Spleen (tissue), 11 donors: ENCODE data around the gene PCBP3. TPM values are rescaled to one million over a fixed set of nuclear protein-coding genes. Genes with fewer than 3 reads are reported as not detected.

ENCODE experiments used
- DNase-seq: peaks from one replicate; pipeline ENCODE4 v3.0.0-alpha.2; 2020
- H3K27ac ChIP-seq, 8 donors: fragments of 200-600 bp; sonication (generic) in 7 of 8; 1 replicate in 4 of 8; 2 replicates in 4 of 8; pipeline versions ENCODE4 v1.5.0 to v1.8.0; 2016 to 2021; ENCODE audit warnings: inconsistent platforms in 4 of 8, mild to moderate bottlenecking in 4 of 8, moderate library complexity in 1 of 8
- H3K27me3 ChIP-seq, 7 donors: fragments of 200-600 bp; sonication (generic) in 6 of 7; replicated peaks in 1 of 7; 1 replicate in 4 of 7; 2 replicates in 3 of 7; pipeline versions ENCODE4 v1.5.0 to v1.8.0; 2016 to 2021; ENCODE audit warnings: inconsistent platforms in 3 of 7, mild to moderate bottlenecking in 1 of 7
- H3K36me3 ChIP-seq, 6 donors: fragments of 200-600 bp; sonication (generic) in 5 of 6; 1 replicate in 4 of 6; 2 replicates in 2 of 6; pipeline versions ENCODE4 v1.5.0 to v1.8.0; 2016 to 2021; ENCODE audit warnings: inconsistent platforms in 2 of 6
- H3K4me1 ChIP-seq, 6 donors: fragments of 200-600 bp; sonication (generic) in 5 of 6; 1 replicate in 3 of 6; 2 replicates in 3 of 6; pipeline versions ENCODE4 v1.5.0 to v1.8.0; 2016 to 2021; ENCODE audit warnings: inconsistent platforms in 3 of 6
- H3K4me3 ChIP-seq, 8 donors: fragments of 200-600 bp; sonication (generic) in 7 of 8; 1 replicate in 4 of 8; 2 replicates in 4 of 8; pipeline versions ENCODE4 v1.5.0 to v1.8.0; 2016 to 2021; ENCODE audit warnings: inconsistent platforms in 4 of 8, mild to moderate bottlenecking in 4 of 8, moderate library complexity in 2 of 8
- H3K9me3 ChIP-seq, 8 donors: fragments of 200-600 bp; sonication (generic) in 7 of 8; 1 replicate in 4 of 8; 2 replicates in 4 of 8; pipeline versions ENCODE4 v1.5.0 to v1.8.0; 2016 to 2021; ENCODE audit warnings: inconsistent platforms in 4 of 8
- CTCF ChIP-seq, 11 experiments: fragments of 200-600 bp in 7 of 11; fragments of 450-650 bp in 4 of 11; sonication (generic) in 4 of 11; IDR thresholded peaks in 8 of 11; conservative IDR thresholded peaks in 3 of 11; 1 replicate in 7 of 11; 2 replicates in 4 of 11; pipeline versions ENCODE4 v1.4.0 to v1.8.0; 2016 to 2021; ENCODE audit warnings: antibody characterized with exemption in 11 of 11, inconsistent platforms in 4 of 11, mild to moderate bottlenecking in 1 of 11
- POLR2A ChIP-seq, 3 donors: fragments of 450-650 bp; IDR thresholded peaks; one replicate each; pipeline ENCODE4 v1.5.1; 2017; ENCODE audit warnings: antibody characterized with exemption in 3 of 3, mild to moderate bottlenecking in 1 of 3
- POLR2AphosphoS5 ChIP-seq, 3 donors: sonication (generic); formaldehyde crosslinking; IDR thresholded peaks; one replicate each; pipeline ENCODE4 v1.5.1; 2017; ENCODE audit warnings: antibody characterized with exemption in 3 of 3
- WGBS, 5 donors: extraction: QIAGEN DNeasy Blood & Tissue Kit in 3 of 5; methylation state at CpG; one replicate each; pipeline versions ENCODE4 v1.1.5 to v1.1.7; 2013 to 2018; 5-methylcytosine and 5-hydroxymethylcytosine counted together
- intact Hi-C: fragments of 100-400 bp; cut with DNase I; formaldehyde crosslinking; loops from one replicate; pipeline ENCODE4 v1.15.0; 2023; ENCODE audit warnings: low total_unique reads
- polyA plus RNA-seq, 3 donors: library from polyadenylated mRNA; stranded (reverse); fragments of 200-250 nt; gene quantifications; one replicate each; pipeline ENCODE4 v1.2.1, GENCODE V29; 2013
- total RNA-seq, 7 donors: library from RNA; depleted of rRNA in 3 of 7; stranded (reverse); fragments of >200 nt in 3 of 7; fragmentation: NEBNext Ultra II Directional in 4 of 7; extraction: Animal tissue kit (Norgen Biotek cat#: 25700) in 4 of 7; gene quantifications; one replicate each; pipeline versions ENCODE4 v1.1.0 to v1.2.1, GENCODE V29; 2016 to 2021
- donor health status: healthy with polysubstance abuse.
- donor health status: DM: no; HTN: no; CAD: no; lungs with moderate emphysema.
- donor health status: DM: no; HTN: no; CAD: no.
- donor health status: Bipolar disorder and iron deficiency.
- donor health status: healthy.
- donor health status: DM: no; HTN: no; CAD: no.
- donor health status: DM: yes; HTN: yes; CAD: no.

Gene PCBP3
- total and polyA plus RNA-seq, 10 donors: 4.2 to 31.6 (median 15.2) TPM

DNA sequence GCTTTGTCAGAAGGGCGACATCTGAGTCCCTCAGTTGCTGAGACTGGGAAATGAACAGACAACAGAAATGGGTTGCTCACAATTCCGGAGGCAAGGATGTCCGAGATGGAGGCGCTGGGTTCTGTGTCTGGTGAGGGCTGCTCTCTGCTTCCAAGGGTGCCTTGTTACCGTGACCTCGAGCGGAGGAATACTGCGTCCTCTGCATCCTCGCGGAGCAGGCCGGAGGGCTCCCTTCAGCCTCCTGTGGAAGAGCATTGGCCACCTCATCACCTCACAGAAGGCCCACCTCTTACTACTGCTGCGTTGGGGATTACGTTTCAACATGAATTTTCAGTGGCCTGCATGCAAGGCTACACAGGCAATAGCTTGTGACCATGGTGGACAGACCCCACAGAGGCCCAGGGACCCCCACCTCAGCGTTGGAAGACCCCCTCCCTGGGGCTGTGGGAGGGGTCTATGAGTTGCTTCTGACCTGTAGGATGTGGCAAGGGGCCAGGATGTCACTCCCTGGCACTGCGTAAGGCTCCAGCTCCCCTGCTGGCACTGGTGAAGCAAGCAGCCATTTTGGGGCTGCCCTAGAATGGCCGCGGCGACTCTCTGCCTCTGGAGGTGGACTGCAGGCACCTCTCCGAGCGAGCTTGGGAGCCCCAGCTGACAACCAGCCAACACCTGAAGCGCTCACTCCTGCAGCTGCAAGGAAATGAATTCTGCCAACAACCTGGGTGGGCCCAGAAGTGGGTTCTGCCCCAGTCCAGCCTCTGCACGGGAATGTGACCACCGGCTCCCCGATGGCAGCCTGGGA, 301.7 kb downstream of the PCBP3 start:
- Histone ChIP-seq H3K4me1 (no peaks in the 10 kb centered on the region), H3K9me3 (no peaks in the 10 kb centered on the region), H3K27me3 (peaks cover 0 to 7% (median 3%) of the 10 kb centered on the region in 7 donors), H3K27ac (no peak overlapping the region), H3K4me3 (no peak overlapping the region), H3K36me3 (peaks cover 0 to 13% (median 0%) of the 10 kb centered on the region in 6 donors)
- intact Hi-C loops: no loop called here
- no peak for DNase-seq
- no peak for TF ChIP-seq POLR2AphosphoS5 (IDR thresholded peaks at IDR 0.05)
- TF ChIP-seq CTCF (IDR thresholded peaks at IDR 0.05 in 8 of 11, conservative IDR thresholded peaks at IDR 0.05 in 3 of 11): no peak
- TF ChIP-seq POLR2A (IDR thresholded peaks at IDR 0.05): no peak
- WGBS, 5 donors: 85 to 91% (median 90%) methylated on average over 20 to 24 of the region's 24 CpGs

DNA sequence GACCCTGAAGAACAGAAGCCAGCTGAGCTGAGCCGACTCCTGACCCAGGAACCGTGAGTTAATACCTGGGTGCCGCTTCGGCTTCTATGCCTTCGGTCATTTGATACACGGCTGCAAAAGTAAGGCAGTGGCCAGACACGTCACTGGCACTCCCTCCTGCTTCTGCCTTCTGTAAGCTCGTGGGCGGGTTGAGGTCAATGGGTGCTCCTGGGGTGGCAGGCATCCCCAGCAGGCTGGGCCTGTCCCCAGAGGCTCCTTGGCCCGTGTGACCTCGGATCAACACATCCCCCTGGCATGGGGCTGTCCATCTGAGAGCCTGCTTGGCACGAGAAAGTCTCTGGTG, 302.3 kb downstream of the PCBP3 start:
- no peak for DNase-seq
- intact Hi-C loops: no loop called here
- TF ChIP-seq POLR2AphosphoS5 (IDR thresholded peaks at IDR 0.05): no peak
- TF ChIP-seq POLR2A (IDR thresholded peaks at IDR 0.05): no peak
- no peak for TF ChIP-seq CTCF (IDR thresholded peaks at IDR 0.05 in 8 of 11, conservative IDR thresholded peaks at IDR 0.05 in 3 of 11)
- no peaks in the 10 kb centered on the region for H3K4me1 ChIP-seq
- peaks cover 0 to 12% (median 4%) of the 10 kb centered on the region in 7 donors for H3K27me3 ChIP-seq
- H3K4me3 ChIP-seq: no peak overlapping the region
- 70 to 90% (median 86%) methylated on average over 10 to 12 of the region's 12 CpGs for WGBS, 5 donors
- peaks cover 0 to 12% (median 0%) of the 10 kb centered on the region in 6 donors for H3K36me3 ChIP-seq
- H3K9me3 ChIP-seq: no peaks in the 10 kb centered on the region
- H3K27ac ChIP-seq: no peak overlapping the region

DNA sequence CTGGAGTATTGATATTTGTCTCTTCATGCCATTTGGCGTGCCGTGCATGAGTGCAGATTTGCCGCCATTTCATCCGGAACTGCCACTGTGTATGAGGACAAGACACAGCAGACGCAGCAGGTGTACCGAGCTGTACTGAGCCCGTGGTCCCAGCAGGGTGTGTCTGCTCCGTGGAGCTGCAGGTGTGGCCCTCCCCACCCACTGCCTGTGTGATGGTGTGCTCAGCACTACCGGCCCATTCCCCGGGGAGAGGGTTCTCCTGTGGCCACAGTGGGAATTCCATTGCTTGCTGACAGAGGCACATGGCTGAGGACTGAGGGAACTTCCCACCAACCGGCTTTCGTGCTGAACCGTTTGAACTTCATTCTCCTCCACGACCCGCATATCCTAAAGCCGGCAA, 303.8 kb downstream of the PCBP3 start:
- TF ChIP-seq POLR2A (IDR thresholded peaks at IDR 0.05) (no peak), CTCF (IDR thresholded peaks at IDR 0.05 in 8 of 11, conservative IDR thresholded peaks at IDR 0.05 in 3 of 11) (no peak), POLR2AphosphoS5 (IDR thresholded peaks at IDR 0.05) (no peak)
- H3K4me3 ChIP-seq: no peak overlapping the region
- no peaks in the 10 kb centered on the region for H3K9me3 ChIP-seq
- H3K27ac ChIP-seq: no peak overlapping the region
- H3K27me3 ChIP-seq: peaks cover 0 to 26% (median 4%) of the 10 kb centered on the region in 7 donors
- peaks cover 0 to under 1% (median 0%) of the 10 kb centered on the region in 6 donors for H3K36me3 ChIP-seq
- no peak for DNase-seq
- WGBS, 5 donors: 91 to 95% (median 93%) methylated on average over 12 to 16 of the region's 16 CpGs
- H3K4me1 ChIP-seq: peaks cover 0 to 3% (median 0%) of the 10 kb centered on the region in 6 donors
- intact Hi-C loops: no loop called here

DNA sequence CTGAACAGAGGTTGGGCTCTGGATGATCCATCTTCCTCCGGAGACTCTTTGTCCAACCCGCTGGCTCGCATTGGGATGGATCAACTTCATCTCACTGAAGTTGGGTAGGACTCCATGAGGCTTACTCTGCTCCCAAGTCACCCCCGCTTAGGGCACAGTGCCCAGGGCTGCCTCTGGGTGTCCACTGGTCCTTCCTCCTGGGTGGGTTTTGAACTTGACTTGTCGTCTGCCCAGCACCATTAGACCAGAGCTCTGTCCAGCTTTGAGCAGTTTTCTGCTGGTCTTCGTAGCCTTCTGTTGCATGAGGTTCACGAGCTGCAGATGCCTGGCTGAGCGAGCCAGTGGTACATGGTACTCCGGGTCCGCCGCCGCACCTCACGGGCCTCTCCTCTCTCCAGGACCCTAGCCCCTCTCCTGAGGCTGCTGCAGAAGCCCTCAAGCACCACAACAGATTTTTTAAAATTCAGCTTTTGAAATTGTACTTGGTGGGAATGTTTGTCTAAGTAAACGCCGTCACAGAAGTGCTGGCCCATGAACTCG, 304.3 kb downstream of the PCBP3 start:
- H3K27ac ChIP-seq: no peak overlapping the region
- no peaks in the 10 kb centered on the region for H3K36me3 ChIP-seq
- no peak overlapping the region for H3K4me3 ChIP-seq
- no peak for DNase-seq
- intact Hi-C loops: no loop called here
- H3K4me1 ChIP-seq: peaks cover 0 to 3% (median 0%) of the 10 kb centered on the region in 6 donors
- peaks cover 0 to 26% (median 4%) of the 10 kb centered on the region in 7 donors for H3K27me3 ChIP-seq
- 91 to 95% (median 93%) methylated on average over 16 of the region's 16 CpGs for WGBS, 5 donors
- TF ChIP-seq POLR2AphosphoS5 (IDR thresholded peaks at IDR 0.05) (no peak), CTCF (IDR thresholded peaks at IDR 0.05 in 8 of 11, conservative IDR thresholded peaks at IDR 0.05 in 3 of 11) (no peak), POLR2A (IDR thresholded peaks at IDR 0.05) (no peak)
- no peaks in the 10 kb centered on the region for H3K9me3 ChIP-seq
